ENCODE data around the gene HAPSTR1. TPM values are rescaled to one million over a fixed set of nuclear protein-coding genes. Genes with fewer than 3 reads are reported as not detected.

Gene HAPSTR1
- total RNA-seq, 1 donor from 2014 or later: 86.0 TPM

GRCh38 chr16:9097266-9098219 lies 6.1 kb downstream of the HAPSTR1 start:
- Mint-ChIP-seq H3K9me3 (ENCODE audit: unreplicated experiment) (no peaks in the 10 kb centered on the region), H3K27me3 (ENCODE audit: unreplicated experiment) (peaks cover 15% of the 10 kb centered on the region), H3K36me3 (ENCODE audit: low read depth, unreplicated experiment) (peaks cover 41% of the 10 kb centered on the region), H3K4me3 (ENCODE audit: unreplicated experiment) (peak overlapping the region; percentile 37), H3K27ac (ENCODE audit: unreplicated experiment) (peak overlapping the region; percentile 52), H3K4me1 (ENCODE audit: unreplicated experiment) (peaks cover 44% of the 10 kb centered on the region)
- no peak for DNase-seq (ENCODE audit: low spot score)
- no peak for TF ChIP-seq CTCF (IDR thresholded peaks at IDR 0.05; ENCODE audit: unreplicated experiment)

GRCh38 chr16:9098377-9099090 lies 7.1 kb downstream of the HAPSTR1 start:
- H3K36me3 Mint-ChIP-seq (ENCODE audit: low read depth, unreplicated experiment): peaks cover 39% of the 10 kb centered on the region
- peaks cover 38% of the 10 kb centered on the region for H3K4me1 Mint-ChIP-seq (ENCODE audit: unreplicated experiment)
- H3K27ac Mint-ChIP-seq (ENCODE audit: unreplicated experiment): peak overlapping the region; percentile 52
- no peaks in the 10 kb centered on the region for H3K9me3 Mint-ChIP-seq (ENCODE audit: unreplicated experiment)
- peaks cover 5% of the 10 kb centered on the region for H3K27me3 Mint-ChIP-seq (ENCODE audit: unreplicated experiment)
- TF ChIP-seq CTCF (IDR thresholded peaks at IDR 0.05; ENCODE audit: unreplicated experiment): no peak
- H3K4me3 Mint-ChIP-seq (ENCODE audit: unreplicated experiment): peak overlapping the region; percentile 37
- no peak for DNase-seq (ENCODE audit: low spot score)

DNA sequence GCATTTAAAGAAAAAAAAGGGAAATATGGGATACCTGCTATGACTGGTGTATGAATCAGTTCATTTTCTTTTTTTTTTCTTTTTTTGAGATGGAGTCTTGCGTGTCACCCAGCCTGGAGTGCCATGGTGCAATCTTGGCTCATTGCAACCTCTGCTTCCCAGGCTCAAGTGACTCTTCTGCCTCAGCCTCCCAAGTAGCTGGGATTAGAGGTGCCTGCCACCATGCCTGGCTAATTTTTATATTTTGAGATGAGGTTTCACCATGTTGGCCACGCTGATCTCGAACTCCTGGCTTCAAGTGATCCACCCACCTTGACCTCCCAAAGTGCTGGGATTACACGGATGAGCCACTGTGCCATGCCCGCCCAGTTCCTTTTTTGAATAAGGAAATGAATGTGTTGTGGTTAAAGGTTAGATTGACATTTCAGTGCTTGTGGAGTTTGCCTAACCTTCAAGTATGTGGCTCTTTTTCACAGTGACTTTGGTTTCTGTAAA lies 7.7 kb downstream of the HAPSTR1 start:
- DNase-seq (ENCODE audit: low spot score): no peak
- H3K27ac Mint-ChIP-seq (ENCODE audit: unreplicated experiment): no peak overlapping the region
- H3K27me3 Mint-ChIP-seq (ENCODE audit: unreplicated experiment): peaks cover 3% of the 10 kb centered on the region
- H3K4me3 Mint-ChIP-seq (ENCODE audit: unreplicated experiment): no peak overlapping the region
- H3K4me1 Mint-ChIP-seq (ENCODE audit: unreplicated experiment): peaks cover 39% of the 10 kb centered on the region
- TF ChIP-seq CTCF (IDR thresholded peaks at IDR 0.05; ENCODE audit: unreplicated experiment): no peak
- no peaks in the 10 kb centered on the region for H3K9me3 Mint-ChIP-seq (ENCODE audit: unreplicated experiment)
- H3K36me3 Mint-ChIP-seq (ENCODE audit: low read depth, unreplicated experiment): peaks cover 40% of the 10 kb centered on the region

GRCh38 chr16:9102379-9102778 lies 10.9 kb downstream of the HAPSTR1 start:
- Mint-ChIP-seq H3K4me3 (ENCODE audit: unreplicated experiment) (no peak overlapping the region), H3K27ac (ENCODE audit: unreplicated experiment) (no peak overlapping the region), H3K27me3 (ENCODE audit: unreplicated experiment) (peaks cover 6% of the 10 kb centered on the region), H3K36me3 (ENCODE audit: low read depth, unreplicated experiment) (peaks cover 47% of the 10 kb centered on the region), H3K9me3 (ENCODE audit: unreplicated experiment) (no peaks in the 10 kb centered on the region), H3K4me1 (ENCODE audit: unreplicated experiment) (peaks cover 38% of the 10 kb centered on the region)
- no peak for DNase-seq (ENCODE audit: low spot score)
- TF ChIP-seq CTCF (IDR thresholded peaks at IDR 0.05; ENCODE audit: unreplicated experiment): no peak
